PC-9 (cell line): ENCODE data around the gene CYP1A1. TPM values are rescaled to one million over a fixed set of nuclear protein-coding genes. Genes with fewer than 3 reads are reported as not detected.

Experiments
- BruUV-seq: library from RNA; stranded (reverse); fragments of 400-500 nt; replicated peaks from 2 replicates; lab custom pipeline; 2021; lab: Mats Ljungman, UMichigan
- CTCF ChIA-PET: fragments of 300-600 bp; sonication (Branson Sonifier 250); formaldehyde crosslinking; loops from one replicate; lab custom pipeline; 2022; ENCODE audit warnings: antibody characterized with exemption; lab: Charles Lee
- POLR2A ChIA-PET: fragments of 300-600 bp; sonication (Branson Sonifier 250); formaldehyde crosslinking; loops from one replicate; lab custom pipeline; 2022; ENCODE audit warnings: antibody characterized with exemption; ENCODE audit not compliant: unreplicated experiment; lab: Charles Lee
- DNase-seq, 2 experiments: peaks; one replicate each; pipeline versions ENCODE4 v3.0.0 to v3.0.0-alpha.2; 2015 to 2022; ENCODE audit warnings: mixed read lengths in 1 of 2
- H2AFZ ChIP-seq: fragments of 200-600 bp; sonication (generic); 2 replicates; pipeline ENCODE4 v1.8.1; 2017; ENCODE audit warnings: antibody characterized with exemption
- H3F3A ChIP-seq: fragments of 200-600 bp; sonication (generic); 2 replicates; pipeline ENCODE4 v1.8.1; 2017; ENCODE audit warnings: antibody characterized with exemption, mild to moderate bottlenecking, low read depth; ENCODE audit not compliant: insufficient read depth
- H3K27ac ChIP-seq: fragments of 200-600 bp; sonication (generic); 2 replicates; pipeline ENCODE4 v1.6.1; 2016; ENCODE audit warnings: mixed run types
- H3K27me3 ChIP-seq: fragments of 200-600 bp; sonication (generic); 2 replicates; pipeline ENCODE4 v1.6.1; 2016; ENCODE audit warnings: low read depth, mixed run types; ENCODE audit not compliant: insufficient read depth
- H3K36me3 ChIP-seq: fragments of 200-600 bp; sonication (generic); 2 replicates; pipeline ENCODE4 v1.6.1; 2016; ENCODE audit warnings: low read depth, mixed run types
- H3K4me1 ChIP-seq: fragments of 200-600 bp; sonication (generic); replicated peaks from 2 replicates; pipeline ENCODE4 v1.6.1; 2016; ENCODE audit warnings: mixed run types; ENCODE audit not compliant: insufficient read depth
- H3K4me2 ChIP-seq: fragments of 200-600 bp; sonication (generic); 2 replicates; pipeline ENCODE4 v1.6.1; 2017; ENCODE audit warnings: mixed run types
- H3K4me3 ChIP-seq: fragments of 200-600 bp; sonication (generic); 2 replicates; pipeline ENCODE4 v1.6.1; 2016; ENCODE audit warnings: mixed run types
- H3K79me2 ChIP-seq: fragments of 200-600 bp; sonication (generic); 2 replicates; pipeline ENCODE4 v1.6.1; 2017; ENCODE audit warnings: low read depth, mixed run types
- H3K9me2 ChIP-seq: fragments of 200-600 bp; sonication (generic); 2 replicates; pipeline ENCODE4 v1.8.1; 2017; ENCODE audit warnings: mild to moderate bottlenecking; ENCODE audit not compliant: insufficient read depth
- H3K9me3 ChIP-seq: fragments of 200-600 bp; sonication (generic); 2 replicates; pipeline ENCODE4 v1.8.1; 2016; ENCODE audit warnings: low read depth; ENCODE audit not compliant: insufficient read depth
- H4K20me1 ChIP-seq: fragments of 200-600 bp; sonication (generic); 2 replicates; pipeline ENCODE4 v1.8.1; 2017; ENCODE audit not compliant: insufficient read depth
- EZH2 ChIP-seq: fragments of 200-600 bp; sonication (generic); IDR thresholded peaks from 2 replicates; pipeline ENCODE4 v1.8.0; 2017; ENCODE audit warnings: antibody characterized with exemption, low read depth
- intact Hi-C: fragments of 100-400 bp; cut with micrococcal nuclease; formaldehyde crosslinking; loops from one replicate; pipeline ENCODE4 v1.10.0; 2022; ENCODE audit not compliant: unreplicated experiment
- total RNA-seq: library from RNA; stranded (reverse); gene quantifications from 2 replicates; pipeline ENCODE4 v1.2.3, GENCODE V29; 2021
- TF ChIP-seq, protein P1 (sequence below): fragments of 200-600 bp; sonication (generic); conservative IDR thresholded peaks from 2 replicates; pipeline ENCODE4 v1.6.1; 2017; ENCODE audit warnings: mixed run types, antibody characterized with exemption, mild to moderate bottlenecking, moderate library complexity

CYP1A1 gene
- total RNA-seq, 1 experiment from 2014 or later: 0.39 TPM

GRCh38 chr15:74722591-74722990 lies 2.7 kb downstream of the CYP1A1 start:
- ChIA-PET CTCF (no interaction called here), POLR2A (no interaction called here)
- H3K27me3 ChIP-seq: no peaks in the 10 kb centered on the region
- no peaks in the 10 kb centered on the region for H3K79me2 ChIP-seq
- no peak for TF ChIP-seq EZH2
- TF ChIP-seq, protein P1, sequence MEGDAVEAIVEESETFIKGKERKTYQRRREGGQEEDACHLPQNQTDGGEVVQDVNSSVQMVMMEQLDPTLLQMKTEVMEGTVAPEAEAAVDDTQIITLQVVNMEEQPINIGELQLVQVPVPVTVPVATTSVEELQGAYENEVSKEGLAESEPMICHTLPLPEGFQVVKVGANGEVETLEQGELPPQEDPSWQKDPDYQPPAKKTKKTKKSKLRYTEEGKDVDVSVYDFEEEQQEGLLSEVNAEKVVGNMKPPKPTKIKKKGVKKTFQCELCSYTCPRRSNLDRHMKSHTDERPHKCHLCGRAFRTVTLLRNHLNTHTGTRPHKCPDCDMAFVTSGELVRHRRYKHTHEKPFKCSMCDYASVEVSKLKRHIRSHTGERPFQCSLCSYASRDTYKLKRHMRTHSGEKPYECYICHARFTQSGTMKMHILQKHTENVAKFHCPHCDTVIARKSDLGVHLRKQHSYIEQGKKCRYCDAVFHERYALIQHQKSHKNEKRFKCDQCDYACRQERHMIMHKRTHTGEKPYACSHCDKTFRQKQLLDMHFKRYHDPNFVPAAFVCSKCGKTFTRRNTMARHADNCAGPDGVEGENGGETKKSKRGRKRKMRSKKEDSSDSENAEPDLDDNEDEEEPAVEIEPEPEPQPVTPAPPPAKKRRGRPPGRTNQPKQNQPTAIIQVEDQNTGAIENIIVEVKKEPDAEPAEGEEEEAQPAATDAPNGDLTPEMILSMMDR: no peak
- no peak overlapping the region for H3K27ac ChIP-seq
- no peaks in the 10 kb centered on the region for H3K9me2 ChIP-seq
- DNase-seq: no peak
- no peak overlapping the region for H3K4me2 ChIP-seq
- no peak overlapping the region for H2AFZ ChIP-seq
- peaks cover 4% of the 10 kb centered on the region; the same call in 1 of the 2 replicates for H3F3A ChIP-seq
- H3K36me3 ChIP-seq: no peaks in the 10 kb centered on the region
- no peak overlapping the region for H3K4me3 ChIP-seq
- H3K4me1 ChIP-seq: no peaks in the 10 kb centered on the region
- H3K9me3 ChIP-seq: no peaks in the 10 kb centered on the region
- BruUV-seq: no TSS peak
- intact Hi-C loops: no loop called here
- no peaks in the 10 kb centered on the region for H4K20me1 ChIP-seq

DNA sequence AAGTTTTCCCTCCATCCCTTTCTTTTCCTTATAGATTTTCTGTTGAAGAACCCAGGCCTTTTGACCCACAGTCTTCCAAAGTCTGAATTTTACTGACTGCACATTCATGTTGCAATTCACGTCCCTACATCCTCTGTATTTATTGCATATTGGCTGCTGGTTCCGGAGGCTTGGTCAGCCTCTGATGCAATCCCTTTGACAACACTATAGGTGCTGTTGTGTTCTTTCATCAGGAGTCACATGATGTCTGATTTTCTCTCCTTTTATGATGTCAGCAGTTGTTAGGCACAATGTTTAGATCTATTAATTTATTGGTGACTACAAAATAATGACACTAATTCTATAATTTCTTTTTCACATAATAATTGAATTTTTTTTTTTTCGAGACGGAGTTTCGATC lies 8.7 kb downstream of the CYP1A1 start:
- Histone ChIP-seq H3K27ac (no peak overlapping the region), H3K9me3 (no peaks in the 10 kb centered on the region), H3K79me2 (no peaks in the 10 kb centered on the region), H3K9me2 (0 out of 2 replicates have a peak, but pooled peaks cover 5% of the 10 kb centered on the region), H2AFZ (no peak overlapping the region), H3F3A (no peaks in the 10 kb centered on the region), H3K36me3 (no peaks in the 10 kb centered on the region), H3K4me1 (no peaks in the 10 kb centered on the region), H4K20me1 (no peaks in the 10 kb centered on the region), H3K4me2 (no peak overlapping the region), H3K27me3 (no peaks in the 10 kb centered on the region), H3K4me3 (no peak overlapping the region)
- intact Hi-C loops: no loop called here
- ChIA-PET CTCF (no interaction called here), POLR2A (no interaction called here)
- no peak for TF ChIP-seq EZH2
- TF ChIP-seq, protein P1: no peak
- no peak for DNase-seq
- BruUV-seq: no TSS peak

- Histone ChIP-seq H3K9me2 (0 out of 2 replicates have a peak, but pooled peaks cover 5% of the 10 kb centered on the region), H3F3A (no peaks in the 10 kb centered on the region), H3K79me2 (no peaks in the 10 kb centered on the region), H3K4me3 (no peak overlapping the region), H3K27ac (no peak overlapping the region), H3K27me3 (no peaks in the 10 kb centered on the region; the same call in 1 of the 2 replicates), H3K4me2 (no peak overlapping the region), H3K9me3 (no peaks in the 10 kb centered on the region), H4K20me1 (no peaks in the 10 kb centered on the region), H2AFZ (no peak overlapping the region), H3K36me3 (no peaks in the 10 kb centered on the region), H3K4me1 (no peaks in the 10 kb centered on the region)
- TF ChIP-seq EZH2: no peak
- TF ChIP-seq, protein P1: no peak
- ChIA-PET POLR2A (no interaction called here), CTCF (no interaction called here)
- DNase-seq: no peak
- BruUV-seq: no TSS peak
- intact Hi-C loops: no loop called here
These were observed 13.0 kb downstream of the CYP1A1 start for GRCh38 chr15:74712311-74712710.
